Hematopoietic multipotent progenitor cell treated with erythropoietin and hydrocortisone succinate and interleukin-3 and kit ligand, for 6 days (in vitro differentiated cells): ENCODE results near the gene NRTN.

Source experiments
- DNase-seq: peaks from one replicate; pipeline ENCODE4 v3.0.0-alpha.2; 2015

The NRTN gene

DNA sequence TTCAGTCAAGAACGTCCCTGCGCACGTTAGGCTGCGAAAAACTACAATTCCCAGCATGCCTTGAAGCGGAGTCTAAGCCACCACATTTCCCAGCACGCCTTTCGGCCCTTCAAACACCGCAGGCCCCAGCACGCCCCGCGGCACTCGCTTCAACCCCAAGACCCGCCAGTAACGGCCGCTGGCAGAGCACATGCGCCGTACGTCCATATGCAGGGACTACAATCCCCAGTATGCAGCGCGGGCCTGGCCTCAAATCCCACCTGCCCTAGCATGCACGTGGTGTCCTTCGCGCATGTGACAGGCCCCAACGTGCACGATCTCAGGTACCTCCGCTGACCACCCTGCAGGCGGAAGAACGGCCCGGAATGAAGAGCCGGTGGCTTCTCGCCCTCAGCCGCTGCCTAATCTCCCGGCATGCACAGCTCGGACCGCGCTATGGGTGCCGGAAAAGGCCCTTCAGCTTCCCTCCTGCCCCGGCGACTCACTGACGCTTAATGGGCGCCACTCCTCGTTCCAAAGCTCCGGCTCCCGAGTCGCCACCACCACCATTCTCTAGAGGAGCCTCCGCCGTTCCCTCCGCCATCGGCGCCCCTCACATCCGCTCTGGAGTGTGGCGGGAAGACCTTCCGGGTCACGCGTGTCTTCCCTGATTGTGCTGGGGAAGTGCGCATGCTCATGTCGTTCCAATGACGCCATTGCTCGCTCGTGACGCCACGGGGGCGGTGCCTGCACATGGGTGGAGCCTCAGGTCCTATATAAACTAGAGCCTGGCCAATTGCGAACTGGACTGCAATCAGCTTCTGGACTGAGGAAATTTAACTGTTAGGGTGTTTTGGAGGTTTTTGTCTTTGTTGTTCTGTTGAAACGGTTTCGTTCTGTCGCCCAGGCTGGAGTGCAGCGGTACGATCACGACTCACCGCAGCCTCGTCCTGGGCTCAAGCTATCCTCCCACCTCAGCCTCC lies 14.0 kb upstream of the NRTN start, which contains the start of gene DUS3L:
DUS3L (minus strand) TSS at position 605 of the 962 bp plus-strand sequence; CDS start at position 583, 22 bp downstream.
- peak; percentile 99 for DNase-seq

DNA sequence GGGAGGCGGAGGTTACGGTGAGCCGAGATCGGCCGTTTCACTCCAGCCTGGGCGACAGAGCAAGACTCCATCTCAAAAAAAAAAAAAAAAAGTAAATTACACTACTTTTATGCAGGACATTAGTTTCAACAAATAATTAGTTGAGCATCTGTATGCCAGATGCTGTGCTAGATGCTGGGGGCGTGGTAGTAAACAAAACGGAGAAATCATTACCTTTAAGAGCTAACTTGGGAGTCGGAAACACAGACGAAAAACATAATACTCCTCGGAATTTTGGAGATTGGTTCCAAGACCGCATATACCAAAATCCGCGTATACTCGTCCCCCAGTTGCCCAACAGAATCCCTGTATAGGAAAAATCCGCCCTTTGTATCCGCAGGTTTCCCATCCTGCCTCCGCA lies 12.6 kb upstream of the NRTN start:
- no peak for DNase-seq

DNA sequence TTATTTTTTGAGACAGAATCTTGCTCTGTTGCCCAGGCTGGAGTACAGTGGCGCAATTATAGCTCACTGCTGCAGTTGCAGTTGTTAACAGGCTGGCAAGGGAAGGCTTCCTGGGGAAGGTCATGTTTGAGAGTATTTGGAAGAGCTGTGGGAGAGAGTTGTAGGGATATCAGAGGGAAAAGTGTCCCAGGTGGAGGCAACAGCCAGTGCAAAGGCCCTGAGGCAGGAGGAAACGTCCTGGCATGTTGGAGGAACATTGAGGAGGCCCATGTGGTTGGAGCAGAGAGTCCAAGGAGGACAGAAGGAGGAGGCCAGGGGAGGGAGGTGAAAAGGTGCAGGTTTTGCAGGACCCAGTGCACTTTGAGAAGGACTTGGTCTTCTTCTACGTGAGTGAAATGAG lies 11.7 kb upstream of the NRTN start:
- no peak for DNase-seq

DNA sequence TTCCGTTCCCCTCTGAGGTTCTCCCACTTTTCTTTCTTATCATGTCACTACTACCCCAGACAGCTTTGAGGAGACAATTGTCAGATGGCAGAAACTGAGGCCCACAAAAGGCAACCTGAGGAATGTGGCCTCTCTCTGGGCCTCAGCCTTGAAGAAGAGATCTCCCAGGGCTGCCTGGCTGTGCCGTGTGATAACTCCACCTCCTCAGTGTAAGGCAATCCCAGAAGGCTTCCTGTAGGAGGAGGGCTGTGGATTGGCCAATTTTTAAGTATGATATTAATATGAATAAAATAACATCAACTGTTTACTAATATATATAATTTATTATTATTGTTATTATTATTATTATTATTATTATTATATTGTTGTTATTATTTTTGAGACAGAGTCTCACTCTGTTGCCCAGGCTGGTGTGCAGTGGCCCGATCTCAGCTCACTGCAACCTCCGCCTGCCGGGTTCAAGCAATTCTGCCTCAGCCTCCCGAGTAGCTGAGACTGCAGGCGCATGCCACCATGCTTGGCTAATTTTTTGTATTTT lies 9.4 kb upstream of the NRTN start:
- DNase-seq: no peak

DNA sequence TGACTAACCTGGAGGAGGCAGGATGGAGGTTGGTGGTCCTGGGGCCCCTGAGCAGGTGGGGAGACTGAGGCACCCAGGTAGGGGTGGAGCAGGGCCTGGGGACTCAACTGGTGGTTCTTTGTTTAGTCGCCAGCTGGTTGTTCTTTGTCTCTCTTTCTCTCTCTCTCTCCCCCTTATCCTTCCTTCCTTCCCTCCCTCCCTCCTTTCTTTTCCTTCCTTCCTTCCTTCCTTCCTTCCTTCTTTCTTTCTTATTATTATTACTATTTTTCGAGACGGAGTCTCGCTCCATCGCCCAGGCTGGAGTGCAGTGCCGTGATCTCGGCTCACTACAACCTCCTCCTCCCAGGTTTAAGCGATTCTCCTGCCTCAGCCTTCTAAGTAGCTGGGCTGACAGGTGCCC lies 6.6 kb upstream of the NRTN start:
- DNase-seq: no peak

DNA sequence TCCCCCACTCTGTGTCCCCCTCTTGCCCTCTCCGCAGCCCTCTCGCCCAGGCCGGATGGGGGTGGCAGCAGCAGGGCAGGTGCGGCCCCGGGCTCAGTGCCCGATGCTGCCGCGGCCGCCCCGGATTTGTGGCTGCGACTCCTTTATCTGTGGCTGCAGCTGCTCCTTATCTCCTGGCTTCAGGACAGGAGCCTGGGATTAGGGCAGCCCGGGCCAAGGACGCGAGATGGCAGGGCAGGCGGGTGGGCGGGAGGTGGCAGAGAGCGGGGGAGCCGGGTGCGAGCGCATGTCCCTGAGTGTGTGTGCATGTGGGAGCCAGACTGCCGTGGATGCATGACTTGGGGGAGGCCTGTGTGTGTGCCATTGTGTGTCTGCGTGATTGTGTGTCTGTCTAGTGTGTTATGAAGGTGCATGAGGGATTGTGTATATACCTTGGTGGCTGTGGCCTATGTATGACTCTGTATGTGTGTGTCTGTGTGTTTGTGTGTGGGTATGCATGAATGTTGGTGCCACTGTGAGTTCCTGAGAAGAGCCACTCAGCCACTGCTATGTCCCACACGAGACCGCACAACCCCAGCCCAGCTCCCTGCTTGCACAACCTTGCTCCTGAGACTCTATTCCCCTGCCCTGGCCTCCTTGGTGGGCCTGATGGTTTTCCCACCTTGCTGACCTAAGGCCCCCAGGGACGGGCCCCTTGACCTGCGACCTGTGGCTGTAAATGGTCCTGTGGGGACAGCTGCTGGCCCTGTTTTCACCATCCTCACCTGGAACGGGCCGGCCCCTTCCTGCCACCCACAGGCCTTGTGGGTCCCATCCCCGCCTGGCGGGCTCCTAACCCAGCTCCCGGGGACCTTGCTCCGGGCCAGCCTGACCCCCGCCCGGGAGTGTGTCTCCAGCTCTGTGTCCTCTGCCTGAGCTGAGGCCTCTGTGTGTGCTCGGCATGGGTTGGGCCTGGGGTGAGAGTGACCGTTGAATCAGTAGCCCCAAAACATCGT lies 5.3 kb upstream of the NRTN start:
- peak; percentile 96 for DNase-seq

DNA sequence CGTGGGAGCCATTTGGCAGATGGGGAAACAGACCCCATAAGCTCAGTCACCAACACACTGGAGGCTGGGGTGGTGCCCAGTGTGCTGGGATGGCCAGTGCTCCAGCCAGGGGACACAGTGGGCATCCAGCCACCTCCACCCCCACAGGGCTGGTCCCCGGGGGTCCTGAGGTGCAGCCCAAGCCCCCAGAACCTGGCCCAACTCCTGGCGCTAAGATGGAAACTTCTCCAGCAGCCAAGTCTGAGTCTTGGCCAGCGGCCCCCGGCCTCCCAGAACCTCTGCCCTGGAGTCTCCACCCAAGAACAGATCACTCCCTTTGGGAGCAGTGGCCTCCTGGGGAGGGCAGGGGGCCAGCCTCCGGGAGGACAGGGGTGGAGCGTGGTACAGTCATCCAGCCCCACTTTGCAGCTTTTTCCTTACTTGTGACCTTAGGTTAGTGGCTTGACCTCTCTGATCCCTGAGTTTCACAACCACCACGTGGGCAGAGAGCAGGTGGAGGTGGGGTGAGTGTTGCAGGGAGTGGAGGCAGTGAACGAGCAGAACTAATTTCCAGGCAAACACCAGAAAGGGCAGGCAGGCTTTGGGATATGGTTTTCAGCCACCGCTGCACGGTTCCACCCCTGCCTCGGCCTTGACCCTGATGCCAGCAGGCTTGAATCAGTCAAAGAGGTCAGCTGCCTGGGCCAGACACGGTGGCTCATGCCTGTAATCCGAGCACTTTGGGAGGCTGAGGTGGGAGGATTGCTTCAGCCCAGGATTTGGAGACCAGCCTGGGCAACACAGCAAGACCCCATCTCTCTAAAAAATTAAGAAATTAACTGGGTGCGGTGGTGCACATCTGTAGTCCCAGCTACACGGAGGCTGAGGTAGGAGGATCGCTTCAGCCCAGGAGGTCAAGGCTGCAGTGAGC lies 4.3 kb upstream of the NRTN start:
- DNase-seq: no peak

DNA sequence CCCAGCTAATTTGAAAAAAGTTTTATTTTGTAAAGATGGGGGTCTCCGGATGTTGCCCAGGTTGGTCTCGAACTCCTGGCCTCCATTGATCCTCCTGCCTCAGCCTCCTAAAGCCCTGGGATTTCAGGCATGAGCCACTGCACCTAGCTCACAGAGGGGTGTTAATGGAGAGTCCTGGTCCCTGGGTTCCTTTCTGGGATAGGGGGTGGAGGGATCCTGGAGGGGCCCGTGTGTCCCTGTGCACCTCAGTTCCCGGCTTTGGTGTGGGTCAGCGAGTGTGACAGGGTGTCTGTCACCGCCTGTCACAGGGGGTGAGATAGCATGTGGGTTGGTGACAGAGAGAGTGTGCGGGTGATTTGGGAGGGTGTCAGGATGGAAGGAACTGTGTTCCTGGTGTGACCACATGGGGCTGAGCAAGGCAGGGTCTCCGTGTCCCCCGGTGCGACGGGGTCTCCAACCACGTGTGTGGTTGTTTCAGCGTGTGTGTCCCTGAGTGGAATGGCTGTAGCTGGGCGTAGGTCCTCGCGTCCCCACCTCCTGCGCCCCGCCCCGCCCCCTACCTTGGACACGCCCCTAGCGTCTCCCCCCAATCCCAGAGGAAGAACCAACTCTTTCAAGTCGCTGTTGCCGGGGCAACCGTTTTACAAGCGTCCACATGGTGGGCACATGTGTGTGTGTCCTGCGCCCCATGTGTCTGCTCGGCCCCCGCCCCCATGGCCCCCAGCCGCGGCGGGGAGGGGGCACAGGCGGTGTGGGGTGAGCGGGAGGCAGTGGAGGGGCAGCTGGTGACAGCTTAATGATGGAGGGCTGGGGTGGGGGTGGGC lies 2.9 kb upstream of the NRTN start:
- peak; percentile 82 for DNase-seq

DNA sequence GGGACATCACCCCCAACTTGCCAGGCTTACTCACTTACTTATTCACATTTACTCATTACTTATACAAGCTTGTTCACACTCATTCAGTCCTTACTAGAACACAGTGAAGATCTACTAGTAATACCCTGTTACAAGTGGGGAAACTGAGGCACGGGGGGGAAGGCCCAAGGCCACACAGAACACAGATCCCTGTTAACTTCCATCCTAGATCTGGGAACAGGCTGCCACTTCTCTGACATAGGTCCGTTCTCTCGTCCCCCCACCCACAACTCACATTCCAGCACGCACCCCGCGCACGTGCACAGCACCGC lies 1.5 kb upstream of the NRTN start:
- DNase-seq: no peak

DNA sequence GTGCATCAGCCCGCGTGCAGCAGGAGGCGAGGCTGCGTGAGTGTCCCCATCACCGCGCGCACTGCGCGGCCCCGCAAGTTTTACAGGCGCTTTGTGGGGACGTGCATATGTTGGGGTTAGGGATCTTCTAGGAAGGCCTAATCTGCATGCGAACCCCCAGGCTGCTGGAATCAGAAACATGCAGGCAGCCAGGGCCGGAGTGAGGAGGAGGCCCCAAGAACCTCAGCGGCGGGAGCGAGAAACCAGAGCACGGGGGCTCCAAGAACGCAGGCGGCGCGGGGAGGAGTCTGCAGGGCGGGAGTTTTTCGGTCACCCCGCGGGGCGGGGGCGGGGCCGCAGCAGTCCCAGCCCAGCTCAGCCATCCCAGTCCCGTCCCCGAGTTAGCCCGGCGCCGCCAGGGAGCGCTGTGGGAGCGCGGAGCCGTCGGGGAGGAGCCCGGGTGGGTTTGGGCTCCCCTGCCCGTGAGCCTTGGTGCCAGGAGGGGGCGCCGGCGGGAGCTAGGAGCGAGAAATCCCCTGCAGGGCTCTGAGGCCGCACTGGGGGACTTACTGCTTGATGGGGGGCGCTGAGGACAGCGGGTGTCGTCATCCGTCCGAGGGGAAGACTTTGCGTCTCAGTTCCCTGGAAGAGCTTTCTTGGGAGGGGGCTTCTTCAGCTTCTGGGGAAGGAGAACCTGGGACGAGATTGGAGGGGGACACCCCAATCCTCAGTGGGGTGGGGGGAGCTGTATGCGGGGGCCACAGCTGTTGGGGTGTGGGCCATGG lies 933 bp upstream of the NRTN start:
- peak; percentile 94 for DNase-seq

DNA sequence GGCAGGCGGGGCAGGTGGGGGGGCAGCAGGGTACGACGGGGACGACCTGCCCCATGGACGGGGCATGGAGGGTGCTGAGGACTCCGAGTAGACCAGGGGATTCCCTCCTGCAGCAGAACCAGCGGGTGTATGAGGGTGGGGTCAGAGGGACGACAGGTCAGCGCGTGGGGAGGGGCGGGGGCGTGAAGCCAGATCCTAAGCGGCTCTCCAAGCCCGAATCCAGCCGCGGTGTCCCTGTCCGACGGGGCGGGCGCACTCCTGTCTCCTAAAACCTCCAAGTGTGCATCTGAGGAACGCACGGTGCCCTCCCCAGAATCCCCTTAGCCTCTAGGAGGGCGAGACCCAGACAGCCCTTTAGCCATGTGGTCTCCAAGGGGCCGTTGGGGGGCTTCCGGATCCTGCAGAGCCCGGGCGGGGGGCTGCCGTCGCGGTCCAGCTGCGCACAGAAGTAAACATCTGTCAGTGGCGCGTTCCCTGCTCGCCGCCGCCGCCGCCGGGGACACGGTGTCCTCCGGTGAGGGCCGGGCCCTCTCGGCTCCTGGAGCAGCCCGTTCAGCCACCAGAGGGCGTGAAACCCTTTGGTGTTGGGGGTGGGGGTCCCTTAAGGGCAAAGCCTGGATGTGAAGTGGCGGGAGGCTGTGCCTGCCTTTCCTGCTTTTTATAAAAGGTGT lies 730 bp downstream of the NRTN start:
- DNase-seq: peak; percentile 79

DNA sequence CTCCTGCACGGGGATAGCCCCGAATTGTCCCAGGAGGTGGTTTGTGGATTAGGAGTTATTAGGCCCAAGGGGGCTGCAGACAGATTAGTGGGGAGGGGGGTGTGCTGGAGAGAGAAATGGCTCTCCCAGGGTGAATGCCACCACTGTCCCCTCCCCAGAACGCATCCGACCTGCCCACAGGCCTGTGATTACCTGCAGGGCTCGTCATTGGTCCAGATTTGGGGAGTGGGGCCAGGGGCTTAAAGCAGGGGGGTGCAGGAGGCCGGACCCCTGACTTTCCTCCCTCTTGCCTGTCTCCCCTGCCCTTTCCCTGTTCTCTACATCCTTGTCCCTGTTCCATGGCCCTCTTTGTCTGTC lies 1.2 kb downstream of the NRTN start:
- no peak for DNase-seq

DNA sequence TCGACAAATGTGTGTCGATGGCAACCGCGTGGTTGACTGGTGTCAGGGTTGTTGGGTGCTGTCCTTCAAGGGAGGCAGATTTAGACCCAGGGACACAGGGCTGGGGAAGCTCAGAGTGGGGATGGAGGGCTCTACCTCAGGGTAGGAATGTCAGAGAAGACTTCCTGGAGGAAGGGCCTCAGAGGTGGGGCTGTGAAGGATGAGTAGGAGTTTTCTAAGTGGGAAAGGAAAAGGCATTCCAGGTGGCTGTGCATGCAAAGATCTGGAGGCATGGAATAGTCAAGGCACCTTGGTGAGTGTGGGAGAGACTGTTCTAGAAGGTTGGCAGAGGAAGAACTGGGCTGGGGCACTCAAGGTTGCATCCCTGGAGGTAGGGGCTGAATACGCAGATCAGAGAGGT lies 2.0 kb downstream of the NRTN start:
- no peak for DNase-seq

DNA sequence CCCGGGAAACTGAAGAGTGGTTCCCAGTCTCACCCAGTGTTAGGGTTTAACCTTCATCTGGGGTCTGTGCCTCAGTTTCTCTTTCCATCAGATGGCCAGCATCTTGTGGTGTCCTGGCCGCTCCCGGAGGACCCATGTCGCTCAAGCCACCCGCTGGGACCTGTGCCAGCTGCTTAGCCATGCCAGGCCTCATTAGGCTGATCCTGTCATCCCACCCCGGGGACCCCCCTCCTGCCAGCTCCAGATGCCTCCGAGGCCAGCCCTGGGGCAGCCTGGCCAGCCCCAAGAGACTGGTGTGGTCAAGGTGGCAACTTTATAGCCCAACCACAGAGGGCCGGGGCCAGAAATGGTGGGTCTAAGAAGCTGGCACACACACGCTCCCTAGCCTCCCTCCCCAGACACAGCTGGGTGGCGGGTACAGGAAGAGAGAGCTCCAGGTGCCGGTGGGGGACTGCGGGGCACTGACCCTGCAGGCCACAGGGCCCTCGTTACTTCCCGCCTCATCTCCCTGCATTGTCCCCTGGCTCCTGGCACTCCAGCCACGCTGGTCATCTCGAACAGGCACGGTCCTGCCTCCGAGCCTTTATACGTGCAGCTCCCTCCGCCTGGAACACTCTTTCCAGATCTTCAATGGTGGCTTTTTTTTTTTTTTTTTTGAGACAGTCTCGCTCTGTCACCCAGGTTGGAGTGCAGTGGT lies 3.4 kb downstream of the NRTN start:
- DNase-seq: no peak

DNA sequence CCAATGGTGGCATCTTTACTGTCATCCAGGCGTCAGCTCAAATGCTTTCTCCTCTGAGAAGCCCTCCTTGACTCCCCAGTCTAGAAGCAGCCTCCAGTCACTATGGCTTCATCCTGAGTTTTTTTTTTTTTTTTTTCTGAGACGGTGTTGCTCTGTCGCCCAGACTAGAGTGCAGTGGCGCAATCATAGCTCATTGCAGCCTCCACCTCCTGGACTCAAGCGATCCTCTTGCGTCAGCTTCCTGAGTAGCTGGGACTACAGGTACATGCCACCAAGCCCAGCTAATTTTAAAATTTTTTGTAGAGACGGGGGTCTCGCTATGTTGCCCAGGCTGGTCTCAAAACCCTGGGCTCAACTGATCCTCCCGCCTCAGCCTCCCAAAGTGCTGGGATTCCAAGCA lies 4.2 kb downstream of the NRTN start:
- DNase-seq: no peak

DNA sequence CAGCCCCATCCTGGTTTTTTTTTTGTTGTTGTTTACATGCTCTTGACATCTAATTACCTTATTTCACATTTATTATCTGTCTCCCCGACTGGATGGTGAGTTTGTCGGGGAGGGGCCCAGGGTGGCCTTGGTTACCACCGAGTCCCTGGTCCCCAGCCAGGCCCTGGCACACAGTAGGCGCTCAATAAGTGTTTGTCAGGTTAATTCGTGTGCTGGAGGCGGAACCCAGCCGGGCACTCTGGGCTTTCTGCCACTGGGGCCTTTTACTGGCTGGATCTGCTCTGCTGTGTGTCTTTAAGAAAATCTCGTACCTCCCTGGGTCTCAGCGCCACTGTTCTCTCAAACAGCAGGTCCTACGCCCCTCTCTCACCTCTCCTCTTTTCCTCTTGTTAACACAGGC lies 4.6 kb downstream of the NRTN start:
- DNase-seq: no peak

DNA sequence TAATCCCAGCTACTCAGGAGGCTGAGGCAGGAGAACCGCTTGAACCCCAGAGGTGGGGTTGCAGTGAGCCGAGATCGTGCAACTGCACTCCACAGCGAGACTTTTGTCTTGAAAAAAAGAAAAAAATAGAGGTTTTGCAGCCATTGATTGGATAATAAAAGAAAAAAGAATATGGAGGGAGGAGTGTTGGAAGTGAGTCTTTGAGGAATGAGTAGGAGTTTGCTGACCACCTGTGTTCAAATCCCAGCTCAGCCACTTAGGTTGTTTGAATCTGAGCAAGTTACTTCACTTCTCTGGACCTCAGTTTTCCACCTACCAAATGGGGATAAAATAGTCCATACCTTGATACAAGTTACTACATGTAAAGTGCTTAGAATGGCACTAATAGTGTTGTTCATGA lies 6.2 kb downstream of the NRTN start:
- DNase-seq: no peak

DNA sequence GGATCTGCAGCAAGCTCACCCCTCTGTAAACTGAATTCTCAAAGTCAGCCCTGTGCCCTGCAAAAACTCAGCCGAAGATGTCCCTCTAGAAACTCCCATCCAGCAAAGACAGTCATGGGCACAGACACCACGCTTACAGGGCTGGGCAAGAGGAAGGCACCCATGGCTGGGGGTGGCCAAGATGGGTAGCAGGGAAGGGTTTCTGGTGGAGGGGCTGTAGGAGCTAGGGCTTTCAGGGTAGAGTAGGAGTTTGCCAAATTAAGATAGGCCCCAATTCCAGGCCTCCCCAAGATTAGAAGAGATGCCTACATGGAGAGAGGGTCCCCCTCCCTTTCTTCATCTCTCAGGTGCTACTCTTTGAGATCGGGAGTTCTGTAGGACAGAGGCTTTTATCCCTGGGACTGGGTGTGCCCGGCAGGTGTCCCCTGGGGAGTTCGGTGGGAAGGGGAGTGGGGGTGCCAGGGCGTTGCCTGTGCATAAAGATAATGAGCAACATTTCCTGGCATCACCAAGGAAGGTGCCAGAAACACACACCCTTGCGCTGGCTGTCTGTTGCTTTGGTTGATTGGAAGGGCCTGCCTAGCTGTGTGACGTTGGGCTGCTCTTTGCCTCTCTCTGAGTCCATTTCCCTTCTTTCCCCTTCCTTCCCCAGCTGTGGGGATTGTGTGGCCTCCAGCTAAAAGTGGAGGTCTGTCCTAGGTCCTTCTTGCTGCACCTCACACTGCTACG lies 9.4 kb downstream of the NRTN start:
- DNase-seq: no peak

DNA sequence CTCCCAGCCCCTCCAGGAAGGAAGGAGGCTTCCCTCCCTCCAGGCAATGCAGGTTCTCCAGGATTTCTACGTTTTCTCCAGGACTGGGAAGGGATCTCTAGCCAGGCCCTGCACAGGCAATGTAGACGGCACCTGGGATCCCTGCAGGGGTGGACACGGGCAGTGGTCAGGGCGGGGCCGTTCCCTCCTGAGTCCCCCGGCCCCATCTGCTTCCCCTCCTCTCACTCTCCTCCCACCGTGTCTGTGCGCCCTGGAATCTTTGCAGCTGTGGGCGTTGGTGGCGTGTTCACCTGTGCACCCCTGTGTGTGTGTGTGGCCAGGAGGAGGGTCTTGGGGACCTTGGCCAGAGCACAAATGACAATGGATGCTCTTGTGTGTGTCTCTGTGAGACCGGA lies 10.0 kb downstream of the NRTN start:
- DNase-seq: no peak
